ENCODE measurements around the gene FAM177A1. TPM values are rescaled to one million over a fixed set of nuclear protein-coding genes. Genes with fewer than 3 reads are reported as not detected.

FAM177A1 gene
- total and polyA plus RNA-seq, 8 donors, result 21.3 to 32.9 (median 31.9) TPM

DNA sequence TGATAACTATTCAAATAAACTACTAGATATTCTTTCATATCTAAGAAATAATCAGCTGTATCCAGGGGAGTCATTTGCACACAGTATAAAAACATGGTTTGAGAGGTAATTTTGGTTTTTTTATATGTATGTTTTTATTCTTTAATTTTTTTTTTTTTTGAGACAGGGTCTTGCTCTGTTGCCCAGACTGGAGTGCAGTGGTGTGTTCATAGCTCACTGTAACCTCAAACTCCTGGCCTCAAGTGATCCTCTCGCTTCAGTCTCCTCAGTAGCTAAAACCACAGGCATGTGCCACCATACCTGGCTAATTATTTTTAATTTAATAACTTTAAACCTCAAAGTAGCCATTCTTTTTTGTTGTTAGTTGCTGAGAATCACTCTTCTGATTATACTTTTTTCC lies 78.1 kb downstream of the FAM177A1 start:
- WGBS, 2 donors, result 94 to 100% methylated on average over 1 of the region's 1 CpG

More for the DNA sequence above, 78.1 kb downstream of the FAM177A1 start:
- no peak overlapping the region for H3K4me3 ChIP-seq
- no peaks in the 10 kb centered on the region for H3K9me3 ChIP-seq
- H3K27ac ChIP-seq, result no peak overlapping the region
- intact Hi-C loops (cut with DNase I), result no loop called here
- TF ChIP-seq, protein P1, sequence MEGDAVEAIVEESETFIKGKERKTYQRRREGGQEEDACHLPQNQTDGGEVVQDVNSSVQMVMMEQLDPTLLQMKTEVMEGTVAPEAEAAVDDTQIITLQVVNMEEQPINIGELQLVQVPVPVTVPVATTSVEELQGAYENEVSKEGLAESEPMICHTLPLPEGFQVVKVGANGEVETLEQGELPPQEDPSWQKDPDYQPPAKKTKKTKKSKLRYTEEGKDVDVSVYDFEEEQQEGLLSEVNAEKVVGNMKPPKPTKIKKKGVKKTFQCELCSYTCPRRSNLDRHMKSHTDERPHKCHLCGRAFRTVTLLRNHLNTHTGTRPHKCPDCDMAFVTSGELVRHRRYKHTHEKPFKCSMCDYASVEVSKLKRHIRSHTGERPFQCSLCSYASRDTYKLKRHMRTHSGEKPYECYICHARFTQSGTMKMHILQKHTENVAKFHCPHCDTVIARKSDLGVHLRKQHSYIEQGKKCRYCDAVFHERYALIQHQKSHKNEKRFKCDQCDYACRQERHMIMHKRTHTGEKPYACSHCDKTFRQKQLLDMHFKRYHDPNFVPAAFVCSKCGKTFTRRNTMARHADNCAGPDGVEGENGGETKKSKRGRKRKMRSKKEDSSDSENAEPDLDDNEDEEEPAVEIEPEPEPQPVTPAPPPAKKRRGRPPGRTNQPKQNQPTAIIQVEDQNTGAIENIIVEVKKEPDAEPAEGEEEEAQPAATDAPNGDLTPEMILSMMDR (IDR thresholded peaks at IDR 0.05), result no peak
- DNase-seq (no peak), FAIRE-seq (no peak), ATAC-seq (no peak)
- peaks cover 0 to 16% (median 13%) of the 10 kb centered on the region in 3 donors for H3K4me1 ChIP-seq
- no peaks in the 10 kb centered on the region for H3K36me3 ChIP-seq
- H3K27me3 ChIP-seq, result no peaks in the 10 kb centered on the region

Other genes starting within 250 kb of the FAM177A1 start
- 10 to 100 TPM in 1 of 6 donors, 1 to 10 TPM in 5; 5.6 to 12.1 (median 7.2) TPM for gene BAZ1A, start 170.9 kb upstream of the FAM177A1 start, total RNA-seq
- gene BAZ1A, start 170.9 kb upstream of the FAM177A1 start, polyA plus RNA-seq, result 1 to 10 TPM; 5.9 to 9.9 TPM
- gene SRP54, start 63.3 kb upstream of the FAM177A1 start, total RNA-seq, result 10 to 100 TPM; 23.1 to 42.2 (median 33.9) TPM
- 10 to 100 TPM; 20.9 to 37.1 TPM for gene SRP54, start 63.3 kb upstream of the FAM177A1 start, polyA plus RNA-seq
- 10 to 100 TPM in 2 of 6 donors, 1 to 10 TPM in 4; 6.0 to 11.0 (median 7.5) TPM for gene PPP2R3C, start 75.7 kb downstream of the FAM177A1 start, total RNA-seq
- gene PPP2R3C, start 75.7 kb downstream of the FAM177A1 start, polyA plus RNA-seq, result 10 to 100 TPM in 1 of 2 donors, 1 to 10 TPM in 1; 9.0 to 18.0 TPM
- gene PRORP, start 76.3 kb downstream of the FAM177A1 start, total RNA-seq, result 10 to 100 TPM in 2 of 6 donors, 1 to 10 TPM in 4; 5.7 to 14.2 (median 8.3) TPM
- 1 to 10 TPM; 3.5 to 6.1 TPM for gene PRORP, start 76.3 kb downstream of the FAM177A1 start, polyA plus RNA-seq
- 10 to 100 TPM; 41.4 to 71.3 (median 58.4) TPM for gene PSMA6, start 246.1 kb downstream of the FAM177A1 start, total RNA-seq
- 10 to 100 TPM; 41.2 to 83.3 TPM for gene PSMA6, start 246.1 kb downstream of the FAM177A1 start, polyA plus RNA-seq

All from pancreas (tissue), 10 donors.